ENCODE measurements around the gene CNPY1.

DNA sequence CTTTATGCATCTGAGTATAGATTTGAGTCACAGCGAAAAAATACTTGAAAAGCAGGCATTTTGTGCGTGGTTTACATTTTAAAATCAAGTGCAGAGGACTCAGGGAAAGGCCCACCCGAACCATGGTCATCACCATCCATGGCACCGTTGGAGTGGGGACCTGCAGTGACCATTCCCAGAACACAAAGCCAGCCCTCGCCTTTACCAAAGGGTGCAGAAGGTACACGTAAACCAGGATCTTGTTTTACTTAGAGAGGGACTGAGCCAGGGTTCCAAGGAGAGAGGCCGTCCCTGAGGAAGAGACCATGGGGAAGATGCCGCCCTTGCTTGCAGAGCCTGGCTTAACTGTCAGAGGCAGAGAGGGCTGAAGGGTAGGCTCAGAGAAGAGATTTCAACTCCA is 12.0 kb upstream of the CNPY1 start:
- TF ChIP-seq, protein P1, sequence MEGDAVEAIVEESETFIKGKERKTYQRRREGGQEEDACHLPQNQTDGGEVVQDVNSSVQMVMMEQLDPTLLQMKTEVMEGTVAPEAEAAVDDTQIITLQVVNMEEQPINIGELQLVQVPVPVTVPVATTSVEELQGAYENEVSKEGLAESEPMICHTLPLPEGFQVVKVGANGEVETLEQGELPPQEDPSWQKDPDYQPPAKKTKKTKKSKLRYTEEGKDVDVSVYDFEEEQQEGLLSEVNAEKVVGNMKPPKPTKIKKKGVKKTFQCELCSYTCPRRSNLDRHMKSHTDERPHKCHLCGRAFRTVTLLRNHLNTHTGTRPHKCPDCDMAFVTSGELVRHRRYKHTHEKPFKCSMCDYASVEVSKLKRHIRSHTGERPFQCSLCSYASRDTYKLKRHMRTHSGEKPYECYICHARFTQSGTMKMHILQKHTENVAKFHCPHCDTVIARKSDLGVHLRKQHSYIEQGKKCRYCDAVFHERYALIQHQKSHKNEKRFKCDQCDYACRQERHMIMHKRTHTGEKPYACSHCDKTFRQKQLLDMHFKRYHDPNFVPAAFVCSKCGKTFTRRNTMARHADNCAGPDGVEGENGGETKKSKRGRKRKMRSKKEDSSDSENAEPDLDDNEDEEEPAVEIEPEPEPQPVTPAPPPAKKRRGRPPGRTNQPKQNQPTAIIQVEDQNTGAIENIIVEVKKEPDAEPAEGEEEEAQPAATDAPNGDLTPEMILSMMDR (conservative IDR thresholded peaks at IDR 0.05) = no peak
- TF ChIP-seq ZFX (IDR thresholded peaks at IDR 0.05) = no peak

Measured in C4-2B (cell line).